Measurements from ENCODE around the gene PDE3A. TPM values are rescaled to one million over a fixed set of nuclear protein-coding genes. Genes with fewer than 3 reads are reported as not detected.
A peak's percentile ranks its signal among the peaks of the same experiment; 100 is the strongest.

PDE3A gene
- total RNA-seq, 1 experiment from 2014 or later = 76.3 TPM

- no peak for DNase-seq (ENCODE audit: extremely low read depth, low read depth)
These were observed 121.3 kb downstream of the PDE3A start for GRCh38 chr12:20489645-20490044.

- no peak for DNase-seq (ENCODE audit: extremely low read depth, low read depth)
These were observed 121.9 kb downstream of the PDE3A start for GRCh38 chr12:20490213-20490612.

- no peak for DNase-seq (ENCODE audit: extremely low read depth, low read depth)
These were observed 123.0 kb downstream of the PDE3A start for GRCh38 chr12:20491290-20491689.

GRCh38 chr12:20492251-20492760 lies 124.0 kb downstream of the PDE3A start:
- DNase-seq (ENCODE audit: extremely low read depth, low read depth) = peak; percentile 14

- no peak for DNase-seq (ENCODE audit: extremely low read depth, low read depth)
These were observed 125.6 kb downstream of the PDE3A start for GRCh38 chr12:20493934-20494333.

GRCh38 chr12:20494851-20495250 lies 126.5 kb downstream of the PDE3A start:
- DNase-seq (ENCODE audit: extremely low read depth, low read depth) = no peak

GRCh38 chr12:20495997-20496396 lies 127.7 kb downstream of the PDE3A start:
- no peak for DNase-seq (ENCODE audit: extremely low read depth, low read depth)

- no peak for DNase-seq (ENCODE audit: extremely low read depth, low read depth)
These were observed 129.4 kb downstream of the PDE3A start for GRCh38 chr12:20497707-20498106.

GRCh38 chr12:20501958-20502357 lies 133.6 kb downstream of the PDE3A start:
- no peak for DNase-seq (ENCODE audit: extremely low read depth, low read depth)

GRCh38 chr12:20503858-20504257 lies 135.5 kb downstream of the PDE3A start:
- no peak for DNase-seq (ENCODE audit: extremely low read depth, low read depth)

- no peak for DNase-seq (ENCODE audit: extremely low read depth, low read depth)
These were observed 136.7 kb downstream of the PDE3A start for GRCh38 chr12:20505056-20505455.

- no peak for DNase-seq (ENCODE audit: extremely low read depth, low read depth)
These were observed 138.7 kb downstream of the PDE3A start for GRCh38 chr12:20507056-20507455.

GRCh38 chr12:20507711-20508110 lies 139.4 kb downstream of the PDE3A start:
- DNase-seq (ENCODE audit: extremely low read depth, low read depth) = no peak

GRCh38 chr12:20508359-20508758 lies 140.0 kb downstream of the PDE3A start:
- DNase-seq (ENCODE audit: extremely low read depth, low read depth) = no peak

GRCh38 chr12:20508962-20509361 lies 140.6 kb downstream of the PDE3A start:
- DNase-seq (ENCODE audit: extremely low read depth, low read depth) = no peak

GRCh38 chr12:20510811-20511210 lies 142.5 kb downstream of the PDE3A start:
- no peak for DNase-seq (ENCODE audit: extremely low read depth, low read depth)

- no peak for DNase-seq (ENCODE audit: extremely low read depth, low read depth)
These were observed 144.9 kb downstream of the PDE3A start for GRCh38 chr12:20513189-20513588.

GRCh38 chr12:20514598-20514997 lies 146.3 kb downstream of the PDE3A start:
- DNase-seq (ENCODE audit: extremely low read depth, low read depth) = no peak

GRCh38 chr12:20520532-20520931 lies 152.2 kb downstream of the PDE3A start:
- DNase-seq (ENCODE audit: extremely low read depth, low read depth) = no peak

GRCh38 chr12:20523658-20524057 lies 155.3 kb downstream of the PDE3A start:
- DNase-seq (ENCODE audit: extremely low read depth, low read depth) = no peak

GRCh38 chr12:20524113-20524512 lies 155.8 kb downstream of the PDE3A start:
- DNase-seq (ENCODE audit: extremely low read depth, low read depth) = no peak

- DNase-seq (ENCODE audit: extremely low read depth, low read depth) = no peak
These were observed 156.8 kb downstream of the PDE3A start for GRCh38 chr12:20525064-20525610.

Measured in NCI-H460 (cell line).